ENCODE measurements around the gene DOC2B. TPM values are rescaled to one million over a fixed set of nuclear protein-coding genes. Genes with fewer than 3 reads are reported as not detected.
A peak's percentile ranks its signal among the peaks of the same experiment; 100 is the strongest.
"Not testable (repeated sequence)": the region's sequence is repeated elsewhere in the genome, so short reads cannot be mapped to it uniquely, and the experiment has no call there.

DOC2B gene
- total and polyA plus RNA-seq, 2 of the 13 experiments (the other 11 are each of a cell fraction or from before 2014, with no cell fraction given) = 0.09 to 0.22 TPM

DNA sequence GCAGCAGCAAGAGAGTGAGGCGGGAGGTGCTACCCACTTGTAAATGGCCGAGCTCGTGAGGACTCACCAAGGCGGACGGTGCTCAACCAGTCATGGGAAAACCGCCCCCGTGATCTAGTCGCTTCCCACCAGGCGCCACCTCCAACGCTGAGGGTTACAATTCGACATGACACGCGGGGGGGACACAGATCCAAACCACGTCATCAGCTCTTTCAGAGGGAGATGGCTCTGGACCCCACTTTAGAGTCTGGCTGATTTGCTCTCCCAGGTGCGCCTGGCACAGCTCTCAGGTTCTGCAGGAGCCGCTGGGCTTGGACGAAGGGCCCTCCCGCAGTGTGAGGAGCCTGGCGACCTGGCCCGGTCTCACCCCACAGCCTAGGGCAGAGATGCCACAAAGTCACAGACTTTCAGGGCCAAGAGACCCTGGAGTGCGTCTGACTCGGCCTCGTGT, 21.1 kb upstream of the DOC2B start:
- CTCF ChIA-PET (ENCODE audit: low intra/inter-chr PET ratio, low total read pairs) = no interaction called here
- no TSS peak for BruUV-seq (replicated peaks)
- no peak for DNase-seq (ENCODE audit: low spot score)

DNA sequence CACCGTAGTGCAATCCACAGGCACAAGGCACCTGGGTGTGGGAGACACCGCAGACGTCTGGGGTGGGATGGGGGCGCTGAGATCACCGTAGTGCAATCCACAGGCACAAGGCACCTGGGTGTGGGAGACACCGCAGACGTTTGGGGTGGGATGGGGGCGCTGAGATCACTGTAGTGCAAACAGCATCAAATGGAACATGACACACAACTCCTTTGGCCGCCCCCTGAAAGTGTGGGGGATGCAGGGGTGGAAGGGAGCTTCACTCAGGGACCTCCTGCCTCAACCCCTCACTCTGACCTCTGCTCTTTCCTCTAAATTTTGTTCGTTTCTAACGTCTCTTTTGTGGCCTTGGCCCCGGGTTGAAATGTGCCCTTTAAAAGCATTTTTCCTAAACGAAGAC, 20.3 kb upstream of the DOC2B start:
- H3K9me3 ChIP-seq (ENCODE audit: low read length); CTCF ChIA-PET (ENCODE audit: low intra/inter-chr PET ratio, low total read pairs); H3K9ac ChIP-seq (ENCODE audit: insufficient read depth, low read depth, low read length); ATAC-seq; FAIRE-seq; H3K4me3 ChIP-seq (replicated peaks in 1 of 3; ENCODE audit: insufficient read depth in 1 of 3, low read depth in 2 of 3, low read length in 3 of 3); intact Hi-C loops (cut with micrococcal nuclease; ENCODE audit: unreplicated experiment); H4K20me1 ChIP-seq (ENCODE audit: insufficient read depth, low read length); in situ Hi-C loops (cut with HindIII; ENCODE audit: extremely low pct_ligation_motif_present, low pct_unique_long_range_greater_than_20kb); H3K79me2 ChIP-seq (ENCODE audit: insufficient read depth, low read length); H3K27ac ChIP-seq (ENCODE audit: extremely low read length, insufficient read depth, low read length); H3K4me2 ChIP-seq (ENCODE audit: low read depth, low read length); H2AFZ ChIP-seq (ENCODE audit: low read length); POLR2A ChIA-PET; DNase-seq (ENCODE audit: low spot score); H3K36me3 ChIP-seq (replicated peaks in 1 of 2; ENCODE audit: control insufficient read depth in 1 of 2, insufficient read depth in 2 of 2, low read length in 2 of 2); BruUV-seq (replicated peaks): not testable (repeated sequence)
- WGBS (ENCODE audit: low lambda C conversion rate) = 25% methylated on average over 8 of the region's 13 CpGs
- Histone ChIP-seq H3K27me3 (ENCODE audit: control insufficient read depth in 1 of 2, insufficient read depth in 2 of 2, low read length in 2 of 2) (peaks cover 2 to 25% of the 10 kb centered on the region in 2 experiments; a peak in 3 of 5 replicates), H3K4me1 (ENCODE audit: insufficient read depth, low read length) (peaks cover 13% of the 10 kb centered on the region)
- 0 out of 2 replicates have a peak, but pooled peaks have one; percentile 3 for TF ChIP-seq KDM2A (CRISPR knock-in tag; IDR thresholded peaks at IDR 0.05; ENCODE audit: borderline replicate concordance, low read depth)

More for the DNA sequence above, 21.1 kb upstream of the DOC2B start:
- intact Hi-C loops (cut with micrococcal nuclease; ENCODE audit: unreplicated experiment) = no loop called here
- Histone ChIP-seq H3K27me3 (ENCODE audit: control insufficient read depth in 1 of 2, insufficient read depth in 2 of 2, low read length in 2 of 2) (peaks cover 2 to 25% of the 10 kb centered on the region in 2 experiments; a peak in 3 of 5 replicates), H3K27ac (ENCODE audit: extremely low read length, insufficient read depth, low read length) (no peak overlapping the region), H3K4me3 (replicated peaks in 1 of 3; ENCODE audit: insufficient read depth in 1 of 3, low read depth in 2 of 3, low read length in 3 of 3) (no peak overlapping the region), H3K36me3 (replicated peaks in 1 of 2; ENCODE audit: control insufficient read depth in 1 of 2, insufficient read depth in 2 of 2, low read length in 2 of 2) (no peaks in the 10 kb centered on the region; a peak in 1 of 5 replicates), H4K20me1 (ENCODE audit: insufficient read depth, low read length) (no peaks in the 10 kb centered on the region), H3K9me3 (ENCODE audit: low read length) (no peaks in the 10 kb centered on the region), H3K79me2 (ENCODE audit: insufficient read depth, low read length) (no peaks in the 10 kb centered on the region), H2AFZ (ENCODE audit: low read length) (no peak overlapping the region), H3K9ac (ENCODE audit: insufficient read depth, low read depth, low read length) (no peak overlapping the region), H3K4me1 (ENCODE audit: insufficient read depth, low read length) (peaks cover 13% of the 10 kb centered on the region), H3K4me2 (ENCODE audit: low read depth, low read length) (no peak overlapping the region)
- FAIRE-seq = no peak
- ATAC-seq = no peak
- TF ChIP-seq CREB1 (IDR thresholded peaks at IDR 0.05) = peak; percentile 34; the same call in 1 of the 2 replicates
- TF ChIP-seq CREB1 (CRISPR knock-in tag; IDR thresholded peaks at IDR 0.05) = no peak
- TF ChIP-seq, protein P1, sequence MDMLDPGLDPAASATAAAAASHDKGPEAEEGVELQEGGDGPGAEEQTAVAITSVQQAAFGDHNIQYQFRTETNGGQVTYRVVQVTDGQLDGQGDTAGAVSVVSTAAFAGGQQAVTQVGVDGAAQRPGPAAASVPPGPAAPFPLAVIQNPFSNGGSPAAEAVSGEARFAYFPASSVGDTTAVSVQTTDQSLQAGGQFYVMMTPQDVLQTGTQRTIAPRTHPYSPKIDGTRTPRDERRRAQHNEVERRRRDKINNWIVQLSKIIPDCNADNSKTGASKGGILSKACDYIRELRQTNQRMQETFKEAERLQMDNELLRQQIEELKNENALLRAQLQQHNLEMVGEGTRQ (IDR thresholded peaks at IDR 0.05; ENCODE audit: low read depth, low read length) = no peak
- TF ChIP-seq, protein P1 (CRISPR knock-in tag; IDR thresholded peaks at IDR 0.05; ENCODE audit: borderline replicate concordance) = no peak
- TF ChIP-seq AGO2 (optimal IDR thresholded peaks at IDR 0.05; ENCODE audit: low read depth, low read length) = peak; percentile 57
- POLR2A ChIA-PET = no interaction called here
- in situ Hi-C loops (cut with HindIII; ENCODE audit: extremely low pct_ligation_motif_present, low pct_unique_long_range_greater_than_20kb) = no loop called here
- whole genome bisulfite sequencing (ENCODE audit: low lambda C conversion rate) = no CpG with 5 or more reads among the region's 23 CpGs

GRCh38 chr17:201257-201656, 19.8 kb upstream of the DOC2B start:
- H2AFZ ChIP-seq (ENCODE audit: low read length); H3K27ac ChIP-seq (ENCODE audit: extremely low read length, insufficient read depth, low read length); H4K20me1 ChIP-seq (ENCODE audit: insufficient read depth, low read length); CTCF ChIA-PET (ENCODE audit: low intra/inter-chr PET ratio, low total read pairs); H3K9ac ChIP-seq (ENCODE audit: insufficient read depth, low read depth, low read length); FAIRE-seq; ATAC-seq; H3K9me3 ChIP-seq (ENCODE audit: low read length); BruUV-seq (replicated peaks); H3K4me2 ChIP-seq (ENCODE audit: low read depth, low read length); H3K4me3 ChIP-seq (replicated peaks in 1 of 3; ENCODE audit: insufficient read depth in 1 of 3, low read depth in 2 of 3, low read length in 3 of 3); H3K79me2 ChIP-seq (ENCODE audit: insufficient read depth, low read length); H3K36me3 ChIP-seq (replicated peaks in 1 of 2; ENCODE audit: control insufficient read depth in 1 of 2, insufficient read depth in 2 of 2, low read length in 2 of 2); intact Hi-C loops (cut with micrococcal nuclease; ENCODE audit: unreplicated experiment); DNase-seq (ENCODE audit: low spot score); in situ Hi-C loops (cut with HindIII; ENCODE audit: extremely low pct_ligation_motif_present, low pct_unique_long_range_greater_than_20kb); POLR2A ChIA-PET: not testable (repeated sequence)
- Histone ChIP-seq H3K27me3 (ENCODE audit: control insufficient read depth in 1 of 2, insufficient read depth in 2 of 2, low read length in 2 of 2) (peaks cover 2 to 25% of the 10 kb centered on the region in 2 experiments; a peak in 3 of 5 replicates), H3K4me1 (ENCODE audit: insufficient read depth, low read length) (peaks cover 13% of the 10 kb centered on the region)
- whole genome bisulfite sequencing (ENCODE audit: low lambda C conversion rate) = 68% methylated on average over 9 of the region's 16 CpGs

Data from HepG2 (cell line).